Epithelial cell of proximal tubule (primary cell): ENCODE data around the gene SLC46A3. TPM values are rescaled to one million over a fixed set of nuclear protein-coding genes. Genes with fewer than 3 reads are reported as not detected.
"Not testable (repeated sequence)": the region's sequence is repeated elsewhere in the genome, so short reads cannot be mapped to it uniquely, and the experiment has no call there.

ENCODE experiments used
- DNase-seq: peaks from one replicate; pipeline ENCODE4 v3.0.0-alpha.2; 2011; ENCODE audit warnings: low read depth
- H3K4me3 ChIP-seq: 2 replicates; pipeline ENCODE4 v1.5.1; 2011; ENCODE audit warnings: low read depth, mild to moderate bottlenecking, low read length
- CTCF ChIP-seq: conservative IDR thresholded peaks from 2 replicates; pipeline ENCODE4 v1.5.1; 2012; ENCODE audit warnings: low read depth, mild to moderate bottlenecking, low read length
- total RNA-seq: library from RNA; depleted of rRNA; stranded (reverse); fragments of >200 nt; gene quantifications from 2 replicates; pipeline ENCODE4 v1.2.3, GENCODE V29; 2015

Gene SLC46A3
- total RNA-seq, 1 donor from 2014 or later = 0.40 TPM

GRCh38 chr13:28744091-28744536, 25.3 kb upstream of the SLC46A3 start:
- TF ChIP-seq CTCF = no peak
- DNase-seq = no peak
- H3K4me3 ChIP-seq = no peak overlapping the region

GRCh38 chr13:28743499-28744083, 24.8 kb upstream of the SLC46A3 start:
- TF ChIP-seq CTCF = no peak
- DNase-seq = no peak
- no peak overlapping the region for H3K4me3 ChIP-seq

- no peak for TF ChIP-seq CTCF
- no peak overlapping the region for H3K4me3 ChIP-seq
- no peak for DNase-seq
Observed at GRCh38 chr13:28743020-28743419, 24.2 kb upstream of the SLC46A3 start.

GRCh38 chr13:28742445-28742844, 23.7 kb upstream of the SLC46A3 start:
- H3K4me3 ChIP-seq, DNase-seq: not testable (repeated sequence)

- DNase-seq = no peak
- H3K4me3 ChIP-seq = no peak overlapping the region
- no peak for TF ChIP-seq CTCF
Observed at GRCh38 chr13:28741084-28741491, 22.3 kb upstream of the SLC46A3 start.

- H3K4me3 ChIP-seq = no peak overlapping the region
- no peak for TF ChIP-seq CTCF
- no peak for DNase-seq
Observed at GRCh38 chr13:28739376-28739775, 20.6 kb upstream of the SLC46A3 start.

- no peak overlapping the region for H3K4me3 ChIP-seq
- DNase-seq = no peak
- TF ChIP-seq CTCF = no peak
Observed at GRCh38 chr13:28735481-28736029, 16.8 kb upstream of the SLC46A3 start.
